GM12872 (cell line): ENCODE measurements around the gene CNOT6.

Experiments used
- CTCF ChIP-seq: IDR thresholded peaks from 3 replicates; pipeline ENCODE4 v1.5.1; 2011; ENCODE audit warnings: low read depth, mild to moderate bottlenecking, low read length, moderate library complexity; ENCODE audit not compliant: insufficient read depth

CNOT6 gene

DNA sequence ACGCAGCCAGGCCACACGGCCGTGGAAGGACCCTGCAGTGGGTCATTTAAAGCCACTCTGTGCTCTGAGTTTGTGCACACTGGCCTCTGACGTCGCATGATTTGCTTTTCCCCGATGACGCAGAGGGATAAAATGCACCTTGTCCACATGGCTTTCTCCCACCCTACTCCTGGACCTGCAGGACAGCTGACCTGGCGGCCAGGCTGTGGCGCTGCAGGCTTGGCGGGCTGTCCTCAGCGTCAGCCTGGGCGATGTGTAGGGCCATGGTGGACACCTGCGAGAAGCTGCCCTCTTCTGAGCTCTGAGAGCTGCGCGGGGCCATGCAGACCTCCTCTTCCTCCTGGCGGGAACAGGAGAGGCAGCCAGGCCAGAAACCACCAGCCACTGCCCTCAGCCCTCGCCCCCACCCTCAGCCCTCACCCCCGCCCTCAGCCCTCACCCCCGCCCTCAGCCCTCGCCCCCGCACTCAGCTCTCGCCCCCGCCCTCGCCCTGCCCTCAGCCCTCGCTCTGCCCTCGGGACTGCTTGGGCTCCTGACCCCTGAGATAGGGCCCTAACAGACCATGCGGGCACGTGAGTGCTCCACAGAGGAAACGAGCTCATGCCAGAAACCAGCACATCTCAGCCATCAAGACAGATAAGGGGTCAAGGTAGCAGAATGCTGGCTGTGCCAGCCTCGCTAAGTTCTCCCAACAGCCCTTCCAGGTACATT, 117.1 kb downstream of the CNOT6 start:
- TF ChIP-seq CTCF: no peak

- TF ChIP-seq CTCF: no peak
These were observed 118.5 kb downstream of the CNOT6 start for GRCh38 chr5:180612683-180613082.

- TF ChIP-seq CTCF: no peak
These were observed 119.1 kb downstream of the CNOT6 start for GRCh38 chr5:180613188-180613813.

DNA sequence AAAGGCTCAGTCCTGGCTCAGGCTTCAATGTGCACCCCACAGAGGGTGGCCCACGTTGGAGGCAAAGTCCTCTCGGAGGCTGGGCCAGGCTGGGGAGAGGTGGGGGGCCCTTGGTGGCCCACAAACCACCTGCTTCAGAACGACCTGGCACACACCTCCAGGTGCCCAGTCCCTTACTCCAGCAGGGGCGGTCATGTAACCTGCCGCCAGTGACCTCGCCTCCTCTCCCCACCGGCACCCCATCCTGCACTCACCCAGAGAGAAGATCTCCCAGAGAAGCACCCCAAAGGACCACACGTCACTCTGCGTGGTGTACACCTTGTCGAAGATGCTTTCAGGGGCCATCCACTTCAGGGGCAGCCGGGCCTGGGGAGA, 119.6 kb downstream of the CNOT6 start:
- no peak for TF ChIP-seq CTCF

- TF ChIP-seq CTCF: no peak
These were observed 124.3 kb downstream of the CNOT6 start for GRCh38 chr5:180618487-180618828.

DNA sequence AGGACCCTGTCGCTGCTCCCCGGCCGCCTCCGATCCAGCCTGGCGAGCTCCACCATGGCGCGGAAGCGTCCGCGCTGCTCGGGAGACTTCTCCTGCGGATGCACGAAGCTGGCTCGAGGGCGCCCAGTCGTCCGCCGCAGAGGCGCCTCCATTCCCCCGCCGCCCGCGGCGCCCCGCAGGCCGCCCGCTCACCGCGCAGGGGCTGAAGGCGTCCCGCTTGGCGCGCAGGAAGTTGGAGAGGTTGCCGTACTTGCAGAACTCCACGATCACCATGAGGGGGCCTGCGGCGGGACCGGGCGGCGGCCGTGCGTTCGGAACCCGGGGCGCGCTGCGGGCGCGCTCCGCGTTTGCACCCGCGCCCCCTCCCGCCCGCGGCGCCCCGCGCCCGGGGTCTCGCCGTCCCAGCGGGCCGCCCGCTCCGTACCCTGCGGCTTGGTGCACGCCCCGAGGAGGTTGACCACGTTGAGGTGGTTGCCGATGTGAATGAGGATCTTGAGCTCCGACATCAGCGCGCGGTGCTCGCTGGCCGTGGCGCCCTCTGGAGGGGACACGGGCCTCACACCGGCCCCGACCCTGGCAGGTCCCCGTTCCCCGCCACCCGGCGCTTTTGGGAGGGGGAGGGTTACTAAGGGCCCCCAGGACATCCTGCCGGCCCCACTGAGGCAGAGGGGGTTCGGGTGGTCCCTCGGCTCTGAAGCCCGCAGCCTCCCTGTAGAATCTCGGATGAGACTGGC, 124.8 kb downstream of the CNOT6 start:
- TF ChIP-seq CTCF: no peak

DNA sequence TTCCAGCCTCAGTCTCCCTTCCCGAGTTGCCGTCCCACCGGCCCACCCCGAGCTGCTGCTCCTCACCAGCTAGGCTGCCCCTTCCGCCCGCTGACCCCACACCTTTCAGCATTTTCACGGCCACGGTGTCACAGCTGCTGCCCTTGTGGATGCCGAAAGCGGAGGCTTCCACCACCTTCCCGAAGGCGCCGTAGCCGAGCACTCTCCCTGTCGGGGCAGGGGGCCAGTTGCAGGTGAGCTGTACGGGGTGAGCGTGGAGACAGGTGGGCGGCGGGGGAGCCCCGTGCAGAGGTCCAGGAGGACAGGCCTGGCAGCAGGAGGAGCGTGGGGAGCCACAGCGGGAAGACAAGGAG, 125.4 kb downstream of the CNOT6 start:
- TF ChIP-seq CTCF: no peak
